Measurements from ENCODE around the gene PLEKHN1.

The PLEKHN1 gene

DNA sequence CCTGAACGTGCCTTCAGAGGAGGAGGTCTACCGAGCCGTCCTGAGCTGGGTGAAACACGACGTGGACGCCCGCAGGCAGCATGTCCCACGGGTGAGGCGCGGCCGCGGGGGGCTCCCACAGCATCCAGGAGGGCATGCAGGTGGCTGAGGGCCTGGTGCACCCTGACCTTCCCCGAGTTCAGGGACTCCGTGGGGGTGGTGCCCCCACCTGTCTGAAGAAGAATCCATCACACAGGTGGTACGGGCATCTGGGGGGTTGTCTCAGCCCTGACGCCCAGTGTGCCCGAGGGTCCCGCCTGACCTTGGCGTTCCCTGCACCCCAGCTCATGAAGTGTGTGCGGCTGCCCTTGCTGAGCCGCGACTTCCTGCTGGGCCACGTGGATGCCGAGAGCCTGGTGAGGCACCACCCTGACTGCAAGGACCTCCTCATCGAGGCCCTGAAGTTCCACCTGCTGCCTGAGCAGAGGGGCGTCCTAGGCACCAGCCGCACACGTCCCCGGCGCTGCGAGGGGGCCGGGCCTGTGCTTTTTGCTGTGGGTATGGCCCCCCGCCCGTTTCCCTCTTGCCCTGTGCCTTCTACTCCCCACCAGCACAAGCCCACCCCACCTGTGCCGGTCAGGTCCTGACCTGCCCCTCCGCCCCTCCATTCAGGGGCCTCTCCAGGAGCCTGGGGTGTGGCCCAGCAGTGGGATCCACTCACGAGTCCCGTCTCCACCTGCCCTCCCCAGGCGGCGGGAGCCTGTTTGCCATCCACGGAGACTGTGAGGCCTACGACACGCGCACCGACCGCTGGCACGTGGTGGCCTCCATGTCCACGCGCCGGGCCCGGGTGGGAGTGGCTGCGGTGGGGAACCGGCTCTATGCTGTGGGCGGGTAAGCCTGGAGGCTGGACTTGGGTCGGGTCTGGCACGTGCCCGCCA lies 3.6 kb upstream of the PLEKHN1 start:
- no peak for DNase-seq (ENCODE audit: low read depth)

- DNase-seq (ENCODE audit: low read depth): no peak
Measured at GRCh38 chr1:963301-963651, 3.0 kb upstream of the PLEKHN1 start.

- DNase-seq (ENCODE audit: low read depth): no peak
Measured at GRCh38 chr1:963746-964525, 2.3 kb upstream of the PLEKHN1 start.

GRCh38 chr1:964691-965525 lies 1.4 kb upstream of the PLEKHN1 start:
- DNase-seq (ENCODE audit: low read depth): no peak

GRCh38 chr1:965526-966134 lies 652 bp upstream of the PLEKHN1 start:
- DNase-seq (ENCODE audit: low read depth): no peak

GRCh38 chr1:966704-967300 lies 520 bp downstream of the PLEKHN1 start:
- DNase-seq (ENCODE audit: low read depth): peak; percentile 83

DNA sequence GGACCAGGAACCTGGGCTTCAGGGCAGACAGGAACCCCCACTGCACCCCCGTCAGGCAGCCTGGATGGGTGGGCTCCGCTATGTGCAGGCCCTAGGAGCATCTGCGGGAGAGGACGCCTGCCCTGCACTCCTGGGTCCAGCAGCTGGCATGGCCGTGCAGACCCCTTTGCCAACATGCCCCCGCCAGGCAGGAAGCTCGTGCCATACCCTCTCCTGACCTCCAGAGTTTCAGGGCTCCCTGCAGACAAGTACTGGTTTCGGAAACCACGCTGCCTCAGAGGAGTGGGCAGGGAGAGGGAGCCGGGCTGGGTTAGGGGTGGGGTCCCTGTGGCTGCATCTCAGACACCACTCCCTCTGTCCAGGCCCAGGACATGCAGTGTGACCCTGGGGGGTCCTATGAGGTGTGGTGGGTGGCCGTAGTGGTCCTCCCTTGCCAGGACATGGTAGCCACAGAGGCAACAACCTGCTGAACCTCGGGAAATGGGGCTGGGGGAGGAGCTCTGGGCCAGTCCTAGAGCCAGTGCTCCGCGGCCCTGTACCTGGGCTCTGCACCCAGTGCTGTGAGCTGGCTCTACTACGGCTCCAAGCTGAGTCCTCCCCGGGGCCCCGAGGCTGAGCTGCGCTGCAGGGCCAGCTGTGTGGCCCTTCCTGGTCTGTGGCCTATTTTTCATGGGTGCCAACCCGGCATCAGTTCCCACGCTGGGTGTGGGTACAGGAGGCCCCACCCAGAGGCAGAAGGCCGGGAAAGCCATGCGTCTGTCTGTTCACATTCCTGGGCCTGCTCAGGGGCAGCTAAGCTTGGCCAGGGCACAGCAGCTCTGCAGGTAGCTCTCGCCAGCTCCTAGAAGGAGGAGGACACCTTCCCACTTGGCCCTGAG lies 1.4 kb downstream of the PLEKHN1 start:
- no peak for DNase-seq (ENCODE audit: low read depth)

DNA sequence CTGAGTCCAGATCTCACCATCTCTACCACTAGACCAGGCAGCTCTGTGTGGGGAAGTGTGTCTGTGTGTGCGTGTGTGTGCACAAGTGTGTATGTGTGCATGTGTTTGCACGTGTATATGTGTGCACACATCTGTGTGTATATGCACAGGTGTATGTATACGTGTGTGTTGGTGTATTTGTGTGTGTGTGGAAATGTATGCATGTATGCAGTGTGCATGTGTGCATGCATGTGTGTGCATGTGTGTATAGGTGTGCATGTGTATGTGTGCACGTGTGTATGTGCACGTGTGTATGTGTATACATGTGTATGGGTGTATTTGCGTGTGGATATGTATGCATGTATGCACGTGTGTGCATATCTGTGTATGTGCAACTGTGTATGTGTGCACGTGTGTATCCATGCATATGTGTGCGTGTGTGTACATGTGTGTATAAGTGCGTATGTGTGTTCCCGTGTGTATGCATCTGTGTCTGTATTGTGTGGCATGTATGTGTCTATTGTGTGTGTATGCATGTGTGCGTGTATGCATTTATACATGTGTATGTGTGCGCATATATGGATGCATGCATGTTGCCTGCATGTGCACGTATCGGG lies 3.1 kb downstream of the PLEKHN1 start:
- DNase-seq (ENCODE audit: low read depth): no peak

DNA sequence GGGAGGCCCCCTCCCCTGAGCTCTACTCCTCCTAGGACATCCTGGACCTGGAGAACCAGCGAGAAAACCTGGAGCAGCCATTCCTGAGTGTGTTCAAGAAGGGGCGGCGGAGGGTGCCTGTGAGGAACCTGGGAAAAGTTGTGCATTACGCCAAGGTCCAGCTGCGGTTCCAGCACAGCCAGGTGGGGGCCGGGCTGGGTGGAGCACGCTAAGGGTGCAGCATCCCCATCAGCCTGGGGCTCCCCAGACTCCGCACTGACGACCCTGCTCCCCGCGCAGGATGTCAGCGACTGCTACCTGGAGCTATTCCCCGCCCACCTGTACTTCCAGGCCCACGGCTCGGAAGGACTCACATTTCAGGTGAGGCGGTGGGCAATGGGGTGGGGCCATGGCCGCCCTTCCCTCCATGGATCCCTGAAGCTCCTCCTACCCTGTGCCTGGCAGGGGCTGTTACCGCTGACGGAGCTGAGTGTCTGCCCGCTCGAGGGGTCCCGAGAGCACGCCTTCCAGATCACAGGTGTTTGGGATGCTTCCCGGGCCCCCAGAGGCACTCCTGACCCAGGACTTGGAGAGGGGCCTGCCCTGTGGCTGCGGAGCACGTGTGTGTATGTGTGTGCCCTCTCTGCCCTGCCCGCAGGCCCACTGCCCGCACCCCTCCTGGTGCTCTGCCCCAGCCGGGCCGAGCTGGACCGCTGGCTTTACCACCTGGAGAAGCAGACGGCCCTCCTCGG lies 4.1 kb downstream of the PLEKHN1 start:
- DNase-seq (ENCODE audit: low read depth): no peak

- no peak for DNase-seq (ENCODE audit: low read depth)
Measured at GRCh38 chr1:970973-971730, 4.9 kb downstream of the PLEKHN1 start.

DNA sequence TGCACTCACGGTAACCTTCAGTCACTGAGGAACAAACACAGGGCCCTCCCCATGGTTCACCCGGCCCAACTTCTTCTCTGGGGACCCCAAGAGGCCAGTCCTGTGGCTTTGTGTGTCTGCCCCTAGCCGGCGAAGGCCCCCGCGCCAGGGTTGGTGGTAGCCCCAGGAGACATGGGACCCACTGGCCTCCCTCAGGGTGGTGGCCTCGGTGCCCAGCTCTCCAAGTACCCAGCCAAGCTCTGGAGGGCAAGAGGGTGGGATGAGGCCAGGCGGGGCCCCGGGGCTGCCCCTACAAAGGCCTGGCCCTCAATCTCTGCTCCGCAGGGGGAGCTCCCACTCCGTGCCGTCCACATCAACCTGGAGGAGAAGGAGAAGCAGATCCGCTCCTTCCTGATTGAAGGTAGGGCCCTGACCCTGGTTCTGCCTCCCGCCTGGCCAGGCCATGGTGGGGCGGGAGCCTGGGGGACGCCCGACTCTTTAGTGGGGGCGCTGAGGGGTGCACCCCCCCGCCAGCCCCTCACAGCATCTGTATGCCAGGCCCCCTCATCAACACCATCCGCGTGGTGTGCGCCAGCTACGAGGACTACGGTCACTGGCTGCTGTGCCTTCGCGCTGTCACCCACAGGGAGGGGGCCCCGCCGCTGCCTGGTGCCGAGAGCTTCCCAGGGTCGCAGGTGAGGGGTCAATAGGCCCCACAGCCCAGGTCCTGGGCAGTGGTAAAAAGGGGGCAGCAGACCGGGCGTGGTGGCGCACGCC lies 5.6 kb downstream of the PLEKHN1 start:
- DNase-seq (ENCODE audit: low read depth): no peak

GRCh38 chr1:972726-973458 lies 6.6 kb downstream of the PLEKHN1 start:
- DNase-seq (ENCODE audit: low read depth): no peak

GRCh38 chr1:973459-974292 lies 7.4 kb downstream of the PLEKHN1 start:
- DNase-seq (ENCODE audit: low read depth): no peak

- no peak for DNase-seq (ENCODE audit: low read depth)
Measured at GRCh38 chr1:974293-974640, 8.0 kb downstream of the PLEKHN1 start.

- DNase-seq (ENCODE audit: low read depth): no peak
Measured at GRCh38 chr1:974687-975328, 8.5 kb downstream of the PLEKHN1 start.

DNA sequence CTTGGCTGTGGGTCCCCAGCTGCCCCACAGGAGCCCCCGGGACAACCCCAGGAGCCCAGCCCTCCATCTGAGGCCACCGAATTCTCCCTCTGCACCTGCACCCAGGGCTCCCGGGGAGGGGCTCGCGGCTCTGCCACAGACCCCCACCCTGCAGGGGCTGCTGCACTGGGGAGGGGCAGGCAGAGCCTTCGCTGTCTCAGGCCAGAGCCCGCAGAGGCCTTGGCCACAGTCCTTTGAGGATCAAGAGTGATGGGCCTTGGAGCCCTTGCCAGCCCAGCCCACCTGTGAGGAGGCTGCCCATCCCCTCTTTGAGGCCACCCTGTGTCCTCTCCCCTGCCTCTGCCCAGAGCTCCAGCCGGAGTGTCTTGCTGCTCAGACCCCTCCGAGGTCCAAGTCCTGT lies 9.1 kb downstream of the PLEKHN1 start:
- DNase-seq (ENCODE audit: low read depth): no peak

Measured in activated T-cell treated with anti-CD3 and anti-CD28 coated beads for 48 hours (primary cell).